ENCODE measurements around the gene P2RY8.
"Not testable (repeated sequence)": the region's sequence is repeated elsewhere in the genome, so short reads cannot be mapped to it uniquely, and the experiment has no call there.

- TF ChIP-seq CTCF (IDR thresholded peaks at IDR 0.05; ENCODE audit: low read depth, low read length, poor library complexity, severe bottlenecking); EZH2phosphoT487 (IDR thresholded peaks at IDR 0.05; ENCODE audit: borderline replicate concordance, low read length): not testable (repeated sequence)
Measured at GRCh38 chrX:1490723-1491122, 46.3 kb downstream of the P2RY8 start.

Data from DOHH2 (cell line).